ENCODE results near the gene REEP5. TPM values are rescaled to one million over a fixed set of nuclear protein-coding genes. Genes with fewer than 3 reads are reported as not detected.
A peak's percentile ranks its signal among the peaks of the same experiment; 100 is the strongest.
"Not testable (repeated sequence)": the region's sequence is repeated elsewhere in the genome, so short reads cannot be mapped to it uniquely, and the experiment has no call there.

The REEP5 gene
- total RNA-seq (100 to 1,000 TPM; 103 to 119 (median 112) TPM), polyA plus RNA-seq (91.8 TPM)
- long read RNA-seq, donor 1, transcript REEP5-202 (5 exons, 3,326 nt), result major isoform, 327 of 355 reads
- long read RNA-seq, donor 1, partial matches to known transcripts, result 9 of 355 reads
- long read RNA-seq, donor 1, other reads (novel, unspliced or antisense), result 17 of 355 reads
- long read RNA-seq, donor 2, transcript REEP5-202 (5 exons, 3,326 nt), result major isoform, 136 of 140 reads
- long read RNA-seq, donor 2, partial matches to known transcripts, result 1 of 140 reads
- long read RNA-seq, donor 2, other reads (novel, unspliced or antisense), result 3 of 140 reads
- long read RNA-seq, donor 3, transcript REEP5-202 (5 exons, 3,326 nt), result major isoform, 754 of 796 reads
- long read RNA-seq, donor 3, partial matches to known transcripts, result 12 of 796 reads
- long read RNA-seq, donor 3, other reads (novel, unspliced or antisense), result 27 of 796 reads
- long read RNA-seq, donor 4, transcript REEP5-202 (5 exons, 3,326 nt), result major isoform, 167 of 174 reads
- long read RNA-seq, donor 4, partial matches to known transcripts, result 2 of 174 reads
- long read RNA-seq, donor 4, other reads (novel, unspliced or antisense), result 5 of 174 reads

DNA sequence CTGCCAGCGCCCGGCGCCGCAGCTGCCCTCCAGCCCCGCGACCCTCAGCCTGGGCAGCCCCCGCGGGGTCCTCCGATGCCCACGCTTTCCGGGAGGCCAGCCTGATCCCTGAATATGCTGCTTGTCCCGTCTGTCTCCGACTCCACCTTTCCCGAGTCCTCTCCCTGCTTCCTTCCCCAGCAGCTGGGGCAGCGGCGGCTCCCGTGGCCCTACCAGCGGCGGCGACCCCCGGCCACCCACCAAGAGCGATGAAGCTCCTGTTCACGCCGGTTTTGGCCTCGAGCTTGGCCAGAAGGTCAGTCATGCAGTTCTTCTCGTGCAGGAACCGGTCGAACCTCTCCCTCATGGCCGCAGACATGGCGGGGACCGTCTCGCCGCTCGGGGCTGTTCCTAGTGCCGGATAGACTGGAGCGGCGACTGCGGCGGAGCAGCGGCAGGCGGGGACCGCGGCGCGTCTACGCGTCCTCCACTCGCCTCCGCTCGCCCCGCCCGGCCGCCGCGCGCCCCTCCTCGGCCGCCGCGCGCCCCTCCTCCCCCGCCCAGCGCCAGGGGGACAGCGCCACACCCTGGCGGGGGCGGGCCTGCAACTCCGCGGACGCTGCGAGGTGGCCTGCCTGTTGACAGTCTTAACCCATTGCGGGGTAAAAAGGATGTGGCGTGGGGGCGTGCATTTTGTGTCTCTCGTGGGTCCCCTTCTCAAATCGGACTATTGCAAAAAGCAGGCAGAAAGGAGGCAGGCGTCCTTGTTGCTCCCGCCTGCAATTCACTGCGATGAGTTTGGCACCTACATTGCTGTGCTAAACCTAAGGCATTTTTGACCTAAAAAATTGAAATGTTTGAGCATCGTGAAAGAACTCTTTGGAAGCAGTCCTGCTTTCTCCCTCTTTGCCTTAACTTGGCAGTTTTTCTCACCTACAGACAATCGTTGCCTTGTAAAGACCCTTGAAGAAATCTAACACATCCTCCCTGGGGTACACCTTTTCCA is at the start of gene REEP5:
TSS of gene REEP5 (minus strand) at position 395 of the 985 bp plus-strand sequence. CDS start at position 358, 37 bp downstream.
- peak within 1 kb of the TSS; percentile 86 for H3K27ac ChIP-seq (ENCODE audit: low read length)
- DNase-seq (peak; percentile 88 to 95 (median 95)), ATAC-seq (peak; percentile 95 to 96)
- no peaks in the 10 kb centered on the region for H3K9me3 ChIP-seq (ENCODE audit: control insufficient read depth, low read length)
- intact Hi-C loops (cut with DNase I), result loop anchor here in 1 of 4 donors (5.0 kb wide), 1 partner anchor 60 kb away; the partner anchor contains the start of gene SRP19
- peak within 1 kb of the TSS; percentile 71 for H3K4me3 ChIP-seq (ENCODE audit: low read length)
- under 1% methylated on average over 80 of the region's 80 CpGs for whole genome bisulfite sequencing
- H3K4me1 ChIP-seq (ENCODE audit: control insufficient read depth, insufficient read depth, low read length), result peaks cover 10% of the 10 kb centered on the region
- no peaks in the 10 kb centered on the region for H3K27me3 ChIP-seq (ENCODE audit: control insufficient read depth, insufficient read depth)

DNA sequence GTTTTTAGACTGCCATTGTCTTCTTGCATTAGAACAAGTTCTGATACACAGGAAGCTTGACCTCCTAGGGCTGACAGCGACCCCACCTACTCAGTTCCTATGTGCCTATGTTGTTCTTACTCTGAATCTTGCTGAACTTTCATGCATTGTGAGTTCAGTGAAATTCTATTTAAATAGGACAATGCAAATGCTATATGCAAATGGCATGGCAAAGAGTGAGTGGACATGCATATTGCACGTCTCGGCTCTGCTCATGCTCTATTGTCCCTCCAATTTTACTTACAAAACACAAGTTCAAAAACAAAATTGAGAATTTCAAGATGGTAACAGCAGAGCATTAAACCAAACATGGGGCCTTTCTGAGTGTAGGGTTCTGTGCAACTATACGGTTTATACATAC is 49.2 kb upstream of the REEP5 start:
- no peaks in the 10 kb centered on the region for H3K9me3 ChIP-seq (ENCODE audit: control insufficient read depth, low read length)
- ATAC-seq (no peak), DNase-seq (no peak)
- H3K4me3 ChIP-seq (ENCODE audit: low read length), result no peak overlapping the region
- H3K27ac ChIP-seq (ENCODE audit: low read length), result no peak overlapping the region
- intact Hi-C loops (cut with DNase I), result no loop called here
- WGBS, result 92% methylated on average over 4 of the region's 4 CpGs
- no peaks in the 10 kb centered on the region for H3K27me3 ChIP-seq (ENCODE audit: control insufficient read depth, insufficient read depth)
- no peaks in the 10 kb centered on the region for H3K4me1 ChIP-seq (ENCODE audit: control insufficient read depth, insufficient read depth, low read length)

DNA sequence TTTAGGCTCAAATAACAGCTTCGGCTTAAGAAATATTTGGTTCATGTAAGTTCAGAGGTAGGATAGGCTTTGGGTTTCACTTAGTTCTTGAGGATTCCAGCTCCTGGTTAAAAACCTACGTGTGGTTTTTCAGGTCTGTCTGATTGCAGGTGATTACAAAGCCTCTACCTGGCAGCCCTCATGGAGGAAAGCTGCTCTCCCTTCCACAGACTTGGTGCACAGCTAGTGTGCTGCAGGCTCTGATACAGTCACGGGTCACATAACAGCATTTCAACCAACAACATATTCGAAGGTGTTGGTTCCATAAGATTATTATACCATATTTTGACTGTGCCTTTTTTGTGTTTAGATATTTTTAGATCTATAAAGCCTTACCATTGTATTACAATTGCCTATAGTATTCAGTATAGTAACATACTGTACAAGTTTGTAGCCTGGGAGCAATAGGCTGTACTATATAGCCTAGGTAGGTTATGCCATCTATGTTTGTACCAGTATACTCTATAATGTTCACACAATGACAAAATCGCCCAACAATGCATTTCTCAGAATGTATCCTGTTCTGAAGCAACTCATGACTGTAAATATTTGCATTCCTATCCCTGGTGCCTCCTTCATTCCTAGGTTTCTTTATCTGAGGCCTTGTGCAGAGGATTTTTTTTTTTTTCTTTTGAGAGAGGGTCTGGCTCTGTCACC is 46.5 kb upstream of the REEP5 start:
- intact Hi-C loops (cut with DNase I), result loop anchor here in 1 of 4 donors (10.0 kb wide), 1 partner anchor 414 kb away; no protein-coding TSS in a partner anchor

DNA sequence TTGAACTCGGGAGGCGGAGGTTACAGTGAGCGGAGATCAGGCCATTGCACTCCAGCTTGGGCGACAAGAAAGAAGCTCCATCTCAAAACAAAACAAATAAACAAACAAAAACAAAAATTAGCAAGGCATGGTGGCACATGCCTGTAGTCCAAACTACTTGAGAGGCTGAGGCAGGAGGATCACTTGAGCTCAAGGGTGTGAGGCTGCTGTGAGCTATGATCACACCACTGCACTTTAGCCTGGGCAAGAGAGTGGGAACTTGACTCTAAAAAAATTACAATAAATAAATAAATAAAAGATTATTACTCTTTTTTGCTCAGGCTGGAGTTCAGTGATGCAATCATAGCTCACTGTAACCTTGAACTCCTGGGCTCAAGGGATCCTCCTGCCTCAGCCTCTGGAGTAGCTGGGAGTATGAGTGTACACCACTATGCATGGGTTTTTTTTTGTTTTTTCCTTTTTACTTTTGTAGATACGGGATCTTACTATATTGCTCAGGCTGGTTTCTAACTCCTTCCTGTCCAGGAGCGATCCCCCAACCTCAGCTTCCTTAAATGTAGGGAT is 45.6 kb upstream of the REEP5 start:
- Histone ChIP-seq H3K9me3 (ENCODE audit: control insufficient read depth, low read length) (no peaks in the 10 kb centered on the region), H3K4me1 (ENCODE audit: control insufficient read depth, insufficient read depth, low read length) (no peaks in the 10 kb centered on the region), H3K27ac (ENCODE audit: low read length) (no peak overlapping the region), H3K27me3 (ENCODE audit: control insufficient read depth, insufficient read depth) (no peaks in the 10 kb centered on the region), H3K4me3 (ENCODE audit: low read length) (no peak overlapping the region)
- ATAC-seq, result peak in 1 of 2 donors; percentile 16
- intact Hi-C loops (cut with DNase I), result loop anchor here in 1 of 4 donors (10.0 kb wide), 1 partner anchor 413 kb away; no protein-coding TSS in a partner anchor
- 89% methylated on average over 6 of the region's 6 CpGs for WGBS
- DNase-seq, result no peak

More for the DNA sequence above, 46.5 kb upstream of the REEP5 start:
- ATAC-seq (no peak), DNase-seq (no peak)
- Histone ChIP-seq H3K4me3 (ENCODE audit: low read length) (no peak overlapping the region), H3K9me3 (ENCODE audit: control insufficient read depth, low read length) (no peaks in the 10 kb centered on the region), H3K4me1 (ENCODE audit: control insufficient read depth, insufficient read depth, low read length) (no peaks in the 10 kb centered on the region), H3K27ac (ENCODE audit: low read length) (no peak overlapping the region), H3K27me3 (ENCODE audit: control insufficient read depth, insufficient read depth) (no peaks in the 10 kb centered on the region)
- WGBS, result 81% methylated on average over 5 of the region's 5 CpGs

DNA sequence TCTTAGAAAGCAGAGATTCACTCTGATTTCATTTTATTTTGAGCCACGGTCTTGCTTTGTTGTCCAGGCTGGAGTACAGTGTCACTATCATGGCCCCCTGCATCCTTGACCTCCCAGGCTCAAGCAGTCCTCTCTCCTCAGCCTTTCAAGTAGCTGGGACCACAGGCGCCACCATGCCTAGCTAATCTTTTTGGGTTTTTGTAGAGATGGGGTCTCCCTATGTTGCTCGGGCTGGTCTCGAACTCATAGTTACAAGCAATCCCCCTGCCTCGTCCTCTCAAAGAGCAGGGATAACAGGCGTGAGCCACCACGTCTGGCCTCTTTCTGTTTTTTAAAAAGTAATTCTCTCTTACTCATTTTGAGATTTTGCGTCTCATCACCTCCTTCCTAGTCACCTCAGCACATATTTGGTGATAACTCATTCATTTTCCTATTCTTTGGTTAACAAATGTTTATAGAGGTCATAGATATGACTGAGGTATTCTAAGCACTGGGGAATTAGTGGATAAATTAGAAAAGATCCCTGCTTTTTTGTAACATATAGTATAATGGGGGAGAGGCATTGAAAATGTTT is 43.8 kb upstream of the REEP5 start:
- DNase-seq, result no peak
- 92% methylated on average over 8 of the region's 8 CpGs for WGBS
- Histone ChIP-seq H3K27me3 (ENCODE audit: control insufficient read depth, insufficient read depth) (no peaks in the 10 kb centered on the region), H3K4me3 (ENCODE audit: low read length) (no peak overlapping the region), H3K27ac (ENCODE audit: low read length) (no peak overlapping the region), H3K9me3 (ENCODE audit: control insufficient read depth, low read length) (no peaks in the 10 kb centered on the region), H3K4me1 (ENCODE audit: control insufficient read depth, insufficient read depth, low read length) (no peaks in the 10 kb centered on the region)
- intact Hi-C loops (cut with DNase I), result loop anchor here in 1 of 4 donors (10.0 kb wide), 1 partner anchor 411 kb away; no protein-coding TSS in a partner anchor
- no peak for ATAC-seq

DNA sequence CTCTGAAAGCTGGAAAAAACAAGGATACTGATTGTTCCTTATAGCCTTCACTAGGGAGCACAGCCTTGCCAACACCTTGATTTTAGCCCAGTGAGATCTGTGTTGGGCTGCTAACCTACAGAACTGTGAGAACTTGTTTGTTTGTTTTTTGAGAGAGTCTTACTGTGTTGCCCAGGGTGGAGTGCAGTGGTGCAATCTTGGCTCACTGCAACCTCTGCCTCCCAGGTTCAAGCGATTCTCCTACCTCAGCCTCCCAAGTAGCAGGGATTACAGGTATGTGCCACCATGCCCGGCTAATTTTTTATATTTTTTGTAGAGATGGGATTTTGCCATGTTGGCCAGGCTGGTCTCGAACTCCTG is 41.3 kb upstream of the REEP5 start:
- H3K4me3 ChIP-seq (ENCODE audit: low read length); DNase-seq; H3K27ac ChIP-seq (ENCODE audit: low read length); H3K27me3 ChIP-seq (ENCODE audit: control insufficient read depth, insufficient read depth); ATAC-seq; H3K4me1 ChIP-seq (ENCODE audit: control insufficient read depth, insufficient read depth, low read length); H3K9me3 ChIP-seq (ENCODE audit: control insufficient read depth, low read length): not testable (repeated sequence)
- 89% methylated on average over 3 of the region's 3 CpGs for WGBS
- intact Hi-C loops (cut with DNase I), result loop anchor here in 1 of 4 donors (10.0 kb wide), 1 partner anchor 409 kb away; no protein-coding TSS in a partner anchor

DNA sequence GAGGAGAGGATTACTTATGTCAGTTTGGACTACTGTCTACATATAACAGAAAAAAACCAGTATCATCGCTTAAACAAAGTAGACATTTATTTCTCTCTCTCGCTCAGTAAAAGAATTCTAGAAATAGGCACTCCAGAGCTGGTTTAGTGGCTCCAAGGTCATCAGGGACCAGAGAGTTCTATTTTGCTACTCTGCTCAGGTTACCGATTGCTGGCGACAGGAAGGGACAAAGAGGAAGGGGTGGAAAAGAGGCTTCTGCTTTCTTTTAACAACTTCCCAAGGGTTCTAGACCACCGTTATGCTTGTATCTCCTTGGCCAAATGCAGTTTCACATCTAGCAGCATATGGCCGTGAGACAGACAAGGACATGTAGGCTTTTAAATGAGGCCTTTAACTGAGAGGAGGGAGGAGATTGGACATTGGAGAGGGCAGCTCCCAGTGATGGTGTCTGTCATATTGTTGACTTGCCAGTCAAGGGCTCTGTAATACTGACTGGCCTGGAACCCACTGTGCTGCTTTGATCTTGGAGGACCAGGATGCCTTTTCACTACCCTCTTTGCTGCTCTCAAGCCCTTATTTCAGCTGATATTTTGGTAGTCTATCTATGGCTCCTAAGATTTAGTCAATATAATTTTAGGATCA is 39.0 kb upstream of the REEP5 start:
- no peaks in the 10 kb centered on the region for H3K4me1 ChIP-seq (ENCODE audit: control insufficient read depth, insufficient read depth, low read length)
- no peak for ATAC-seq

DNA sequence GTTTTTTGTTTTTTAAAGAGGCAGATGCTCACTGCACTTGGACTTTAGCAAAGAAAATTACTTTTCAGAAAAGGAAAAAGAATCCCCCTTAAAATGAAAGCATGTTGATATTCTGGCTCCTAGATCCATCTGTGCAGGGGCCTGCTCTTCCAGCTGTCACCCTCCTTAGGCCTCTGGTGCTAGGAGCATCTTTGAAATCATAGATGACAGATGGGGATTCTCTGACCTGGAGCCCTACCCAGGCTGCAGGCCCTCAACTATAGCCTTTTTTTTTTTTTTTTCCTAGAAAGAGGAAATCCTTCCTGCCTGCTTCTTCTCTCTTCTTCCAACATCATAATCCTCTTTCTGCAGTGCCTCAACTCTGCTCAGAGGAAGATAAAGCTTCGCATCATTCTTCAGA is 38.3 kb upstream of the REEP5 start:
- no peak overlapping the region for H3K4me3 ChIP-seq (ENCODE audit: low read length)
- ATAC-seq (no peak), DNase-seq (no peak)
- H3K9me3 ChIP-seq (ENCODE audit: control insufficient read depth, low read length), result no peaks in the 10 kb centered on the region
- H3K4me1 ChIP-seq (ENCODE audit: control insufficient read depth, insufficient read depth, low read length), result no peaks in the 10 kb centered on the region
- WGBS, result 96% methylated on average over 1 of the region's 1 CpG
- intact Hi-C loops (cut with DNase I), result loop anchor here in 1 of 4 donors (10.0 kb wide), 1 partner anchor 406 kb away; no protein-coding TSS in a partner anchor
- no peak overlapping the region for H3K27ac ChIP-seq (ENCODE audit: low read length)
- no peaks in the 10 kb centered on the region for H3K27me3 ChIP-seq (ENCODE audit: control insufficient read depth, insufficient read depth)

More for the DNA sequence above, 39.0 kb upstream of the REEP5 start:
- intact Hi-C loops (cut with DNase I), result loop anchor here in 1 of 4 donors (10.0 kb wide), 1 partner anchor 406 kb away; no protein-coding TSS in a partner anchor
- DNase-seq, result no peak
- Histone ChIP-seq H3K4me3 (ENCODE audit: low read length) (no peak overlapping the region), H3K27ac (ENCODE audit: low read length) (no peak overlapping the region), H3K27me3 (ENCODE audit: control insufficient read depth, insufficient read depth) (no peaks in the 10 kb centered on the region), H3K9me3 (ENCODE audit: control insufficient read depth, low read length) (no peaks in the 10 kb centered on the region)
- WGBS, result 84% methylated on average over 6 of the region's 6 CpGs

DNA sequence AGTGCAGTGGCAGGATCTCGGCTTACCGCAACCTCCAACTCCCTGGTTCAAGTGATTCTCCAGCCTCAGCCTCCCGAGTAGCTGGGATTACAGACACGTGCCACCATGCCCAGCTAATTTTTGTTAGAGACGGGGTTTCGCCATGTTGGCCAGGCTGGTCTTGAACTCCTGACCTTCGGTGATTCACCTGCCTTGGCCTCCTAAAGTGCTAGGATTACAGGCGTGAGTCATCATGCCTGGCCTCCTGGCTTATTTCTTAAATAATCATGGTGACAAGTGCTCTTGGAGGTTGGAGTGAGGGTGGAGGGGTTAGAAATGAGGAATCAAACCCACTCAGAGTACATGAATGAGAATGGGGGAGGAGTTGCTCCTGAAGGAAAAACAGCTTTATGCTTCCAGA is 37.8 kb upstream of the REEP5 start:
- 92% methylated on average over 8 of the region's 8 CpGs for WGBS
- H3K27me3 ChIP-seq (ENCODE audit: control insufficient read depth, insufficient read depth); ATAC-seq; H3K4me3 ChIP-seq (ENCODE audit: low read length); H3K9me3 ChIP-seq (ENCODE audit: control insufficient read depth, low read length); H3K27ac ChIP-seq (ENCODE audit: low read length); H3K4me1 ChIP-seq (ENCODE audit: control insufficient read depth, insufficient read depth, low read length); DNase-seq: not testable (repeated sequence)
- intact Hi-C loops (cut with DNase I), result loop anchor here in 1 of 4 donors (10.0 kb wide), 1 partner anchor 405 kb away; no protein-coding TSS in a partner anchor
